GM19238 (cell line): Measurements from ENCODE around the gene TTC28.
"Not testable (repeated sequence)": the region's sequence is repeated elsewhere in the genome, so short reads cannot be mapped to it uniquely, and the experiment has no call there.

Experiments used
- DNase-seq: peaks from one replicate; pipeline ENCODE4 v3.0.0; 2011; ENCODE audit warnings: low spot score; ENCODE audit not compliant: insufficient read length

Gene TTC28

GRCh38 chr22:28491289-28491688 lies 188.4 kb downstream of the TTC28 start:
- not testable (repeated sequence) for DNase-seq

DNA sequence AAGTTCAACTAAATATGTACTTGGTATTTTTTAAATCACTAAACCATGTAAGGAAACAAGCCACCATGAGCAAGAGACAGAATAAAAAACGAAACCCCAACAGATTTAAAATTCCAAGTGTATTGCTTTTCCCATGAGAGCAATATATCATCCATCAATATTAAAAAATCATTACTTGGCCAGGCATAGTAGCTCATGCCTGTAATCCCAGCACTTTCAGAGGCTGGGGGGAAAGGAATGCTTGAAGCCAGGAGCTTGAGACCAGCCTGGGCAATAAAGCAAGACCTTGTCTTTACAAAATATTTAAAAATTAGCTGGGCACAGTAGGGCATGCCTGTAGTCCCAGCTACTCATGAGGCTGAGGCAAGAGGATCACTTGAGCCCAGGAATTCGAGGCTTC lies 190.8 kb downstream of the TTC28 start:
- no peak for DNase-seq

- DNase-seq = no peak
These were observed 195.0 kb downstream of the TTC28 start for GRCh38 chr22:28484662-28485061.

- DNase-seq = no peak
These were observed 197.9 kb downstream of the TTC28 start for GRCh38 chr22:28481725-28482124.

DNA sequence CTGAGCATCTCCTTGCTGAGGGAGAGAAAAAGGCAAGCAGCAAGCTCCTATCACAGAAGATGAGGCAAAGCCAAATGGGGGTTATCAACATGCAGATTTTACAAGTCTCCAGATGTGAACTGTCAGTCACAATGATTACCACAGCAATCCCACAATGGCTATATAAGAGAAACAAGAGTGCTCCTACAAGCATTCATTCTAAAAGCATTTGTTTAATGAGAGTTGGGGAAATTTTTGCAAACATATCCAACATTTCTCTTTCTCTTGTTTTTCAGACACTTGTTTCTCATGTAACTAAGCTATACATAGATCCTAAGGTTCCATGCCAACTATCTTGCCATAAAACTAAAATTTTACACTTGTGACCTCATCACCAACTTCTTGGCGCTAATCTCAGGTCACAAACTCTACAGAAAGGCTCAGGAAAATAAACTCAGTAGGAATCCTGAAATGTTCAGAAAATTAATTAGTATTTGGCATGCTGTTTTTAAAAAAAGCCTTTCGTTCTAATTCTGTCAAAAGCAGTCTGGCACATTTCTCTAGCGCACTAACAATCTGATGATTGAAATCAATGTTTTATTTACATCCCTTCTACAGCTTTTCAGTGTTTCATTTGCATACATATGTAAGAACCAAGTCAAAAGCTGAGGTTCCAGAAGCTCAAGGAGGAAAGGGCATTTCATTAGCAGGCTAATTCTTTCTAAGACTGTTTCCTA lies 199.5 kb downstream of the TTC28 start:
- DNase-seq = no peak

- DNase-seq = no peak
These were observed 201.1 kb downstream of the TTC28 start for GRCh38 chr22:28478564-28478963.

DNA sequence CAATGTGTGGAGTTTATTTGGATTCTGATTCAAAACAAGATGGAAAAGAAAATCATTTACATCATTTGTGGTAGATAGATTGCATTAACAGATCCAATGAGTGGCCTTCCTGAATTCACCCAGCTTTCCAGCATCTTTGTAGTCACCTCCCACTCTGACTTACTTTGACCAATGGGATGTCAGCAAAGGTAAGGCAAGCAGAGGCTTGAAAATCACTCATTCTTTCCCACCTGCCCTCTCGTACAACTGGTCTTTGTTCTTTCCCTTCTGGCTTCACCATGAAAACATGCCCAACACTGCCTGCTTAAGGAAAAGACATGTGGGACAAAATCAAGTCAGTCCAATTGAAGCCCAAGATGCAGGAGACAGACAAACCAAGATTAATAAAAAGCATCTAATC lies 202.1 kb downstream of the TTC28 start:
- no peak for DNase-seq

DNA sequence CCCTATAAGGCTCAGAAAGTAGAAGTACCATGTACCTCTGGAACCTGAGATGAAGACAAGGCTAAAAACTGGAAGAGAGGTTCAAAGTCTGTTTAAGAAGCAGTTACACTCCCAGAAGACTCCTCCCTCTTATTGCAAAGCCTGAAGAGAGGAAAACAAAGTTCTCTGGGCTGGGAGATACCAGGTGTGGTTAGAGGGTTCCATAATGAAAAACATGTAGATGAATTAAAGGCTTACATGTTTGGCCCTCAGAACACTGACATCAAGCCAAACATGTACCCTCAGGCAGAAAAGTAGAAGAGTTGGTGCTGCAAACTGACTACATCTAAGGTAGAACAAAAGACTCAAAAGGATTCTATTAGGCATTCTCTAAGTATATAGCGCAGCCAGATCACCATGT lies 205.3 kb downstream of the TTC28 start:
- no peak for DNase-seq

- DNase-seq = no peak
These were observed 206.4 kb downstream of the TTC28 start for GRCh38 chr22:28473258-28473657.

GRCh38 chr22:28467055-28467454 lies 212.6 kb downstream of the TTC28 start:
- not testable (repeated sequence) for DNase-seq

DNA sequence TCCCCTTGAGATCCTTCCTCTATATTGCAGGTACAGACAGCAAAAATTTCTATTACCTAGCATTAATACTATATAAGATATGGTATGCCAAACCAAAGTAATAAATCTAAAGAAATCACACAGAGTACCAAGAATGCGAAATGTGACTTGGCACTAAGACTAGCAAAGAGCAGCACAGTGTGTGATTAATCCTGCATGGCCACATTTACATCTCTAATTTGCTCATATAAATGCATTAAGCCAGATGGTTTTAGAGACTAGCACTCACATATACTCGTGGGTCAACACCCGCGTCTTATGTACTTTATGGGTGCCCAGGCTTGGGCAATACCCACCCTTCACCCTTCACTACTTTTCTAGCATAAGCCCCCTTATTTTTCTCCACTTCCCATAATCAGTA lies 213.2 kb downstream of the TTC28 start:
- no peak for DNase-seq

DNA sequence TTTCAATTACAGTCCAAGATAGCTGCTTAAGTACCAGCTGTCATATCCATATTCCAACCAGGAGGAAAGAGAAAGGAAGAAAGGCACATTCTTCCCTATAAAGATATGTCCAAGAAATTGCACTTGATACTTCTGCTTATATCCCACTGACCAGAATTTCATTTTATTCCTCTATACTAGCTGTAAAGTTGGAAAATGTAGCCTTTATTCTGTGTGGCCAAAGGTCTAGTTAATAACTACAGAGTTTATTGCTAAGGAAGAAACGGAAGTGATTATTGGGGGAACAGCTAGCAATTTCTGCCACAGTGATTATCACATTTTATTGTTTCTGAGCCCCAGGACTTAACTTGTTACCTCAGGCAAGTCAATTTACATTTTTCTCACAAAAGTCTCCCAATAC lies 213.8 kb downstream of the TTC28 start:
- no peak for DNase-seq

GRCh38 chr22:28464127-28464526 lies 215.5 kb downstream of the TTC28 start:
- no peak for DNase-seq

- not testable (repeated sequence) for DNase-seq
These were observed 216.2 kb downstream of the TTC28 start for GRCh38 chr22:28463408-28463807.

GRCh38 chr22:28462901-28463300 lies 216.7 kb downstream of the TTC28 start:
- no peak for DNase-seq

DNA sequence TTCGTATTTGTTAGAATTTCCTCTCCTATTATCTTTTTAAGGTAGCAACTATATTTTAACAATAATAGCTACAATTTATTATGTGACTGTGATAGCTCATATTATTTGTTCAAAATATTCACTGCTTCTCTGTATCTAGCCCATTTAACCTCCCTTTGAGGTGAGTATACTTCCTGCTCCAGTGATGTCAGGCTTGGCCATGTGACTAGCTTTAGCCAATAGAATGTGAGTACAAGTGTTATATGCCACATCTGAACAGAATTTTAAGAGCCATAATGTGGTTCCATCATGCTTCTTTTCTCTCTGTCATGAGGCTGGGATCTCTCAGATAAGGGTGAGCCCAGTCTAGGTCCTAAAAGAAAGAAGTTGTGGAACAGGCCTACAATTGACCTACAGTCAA lies 217.6 kb downstream of the TTC28 start:
- no peak for DNase-seq

DNA sequence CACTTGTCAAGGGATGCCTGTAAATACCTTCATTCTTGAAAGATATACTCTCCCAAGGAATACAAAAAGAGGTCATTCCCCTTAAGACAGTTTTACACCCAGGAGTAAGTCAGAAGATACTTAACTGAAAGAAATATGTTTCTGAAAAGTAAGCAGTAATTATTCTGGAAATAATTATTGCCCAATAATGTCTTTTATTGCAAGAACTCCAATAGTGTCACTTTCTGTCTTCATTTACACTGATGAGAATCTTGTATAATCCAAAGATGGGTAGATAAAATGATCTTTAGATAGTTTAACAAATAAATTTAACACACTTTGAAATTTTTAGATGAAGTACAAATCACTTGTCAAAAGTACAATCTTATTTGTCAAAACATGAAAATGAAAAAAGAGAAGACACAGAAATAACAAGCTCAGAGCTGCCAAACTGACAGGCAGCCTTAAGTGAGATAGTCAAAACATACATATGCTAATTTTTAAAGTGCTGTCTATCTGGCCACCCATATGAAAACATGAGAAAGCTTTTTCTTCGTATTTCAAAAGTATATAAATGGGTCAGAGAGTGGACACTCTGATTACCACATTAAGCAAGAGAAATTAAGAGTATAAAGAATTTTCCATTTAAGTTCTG lies 225.1 kb downstream of the TTC28 start:
- DNase-seq = no peak

GRCh38 chr22:28450109-28450508 lies 229.5 kb downstream of the TTC28 start:
- no peak for DNase-seq

GRCh38 chr22:28449041-28449440 lies 230.6 kb downstream of the TTC28 start:
- DNase-seq = no peak

DNA sequence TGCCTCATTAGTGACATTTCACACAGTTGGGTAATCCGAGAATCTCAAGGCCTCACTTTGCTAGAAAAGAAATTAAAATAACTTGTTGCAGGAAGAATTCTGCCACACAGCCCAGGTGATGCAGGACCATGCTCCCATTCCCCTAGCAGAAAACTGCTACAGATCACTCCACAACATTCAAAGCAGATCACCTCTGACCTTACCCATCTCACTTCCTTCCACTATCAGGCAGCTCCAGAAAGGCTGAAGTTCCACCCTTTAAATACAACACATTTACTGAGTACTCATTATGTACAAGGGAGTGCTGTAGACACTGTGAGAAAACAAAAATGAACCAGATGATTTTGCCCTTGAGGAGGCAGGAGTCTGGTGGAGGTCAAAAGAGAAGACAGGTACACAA lies 231.0 kb downstream of the TTC28 start:
- no peak for DNase-seq

GRCh38 chr22:28444659-28445058 lies 235.0 kb downstream of the TTC28 start:
- no peak for DNase-seq

DNA sequence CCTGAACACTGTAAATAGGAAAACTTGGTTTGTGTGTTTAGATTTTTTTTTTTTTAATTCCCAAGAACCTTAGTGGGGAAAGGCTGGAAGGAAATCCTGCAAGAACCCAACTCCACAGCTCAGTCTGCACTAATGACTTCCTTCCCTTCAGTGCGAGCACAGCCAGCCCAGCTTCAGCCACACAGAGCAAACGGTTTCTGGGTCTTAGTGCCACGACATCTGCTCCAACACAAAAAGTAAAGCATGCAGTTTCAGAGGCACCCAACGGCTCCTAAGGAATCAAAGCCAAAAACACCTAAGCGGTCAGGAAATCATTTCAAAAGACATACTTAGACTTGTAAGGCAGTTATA lies 236.1 kb downstream of the TTC28 start:
- DNase-seq = no peak
